RWPE2 (cell line): ENCODE results near the gene AKAP13.
"Not testable (repeated sequence)": the region's sequence is repeated elsewhere in the genome, so short reads cannot be mapped to it uniquely, and the experiment has no call there.

Source experiments
- ATAC-seq: fragments of 200-7000 bp; cut with Tn5 transposase; 3 replicates; pipeline ENCODE4 v1.9.1; 2021; ENCODE audit warnings: low read depth
- DNase-seq: peaks from one replicate; pipeline ENCODE4 v3.0.0-alpha.2; 2020; ENCODE audit warnings: low spot score
- H3K27ac ChIP-seq: fragments of 450-650 bp; 2 replicates; pipeline ENCODE4 v1.5.1; 2017; ENCODE audit warnings: mild to moderate bottlenecking; ENCODE audit not compliant: poor library complexity, severe bottlenecking
- H3K27me3 ChIP-seq: fragments of 250-450 bp; sonication (Bioruptor Pico); 2 replicates; pipeline ENCODE4 v1.5.1; 2021; ENCODE audit warnings: mild to moderate bottlenecking, moderate library complexity; ENCODE audit not compliant: insufficient read depth, poor library complexity, severe bottlenecking
- H3K36me3 ChIP-seq: fragments of 250-450 bp; sonication (Bioruptor Pico); 2 replicates; pipeline ENCODE4 v1.5.1; 2020; ENCODE audit warnings: low read depth, mild to moderate bottlenecking, moderate library complexity
- H3K4me1 ChIP-seq: fragments of 250-450 bp; sonication (Bioruptor Pico); 2 replicates; pipeline ENCODE4 v1.5.1; 2021; ENCODE audit warnings: mild to moderate bottlenecking, moderate library complexity; ENCODE audit not compliant: insufficient read depth, poor library complexity, severe bottlenecking
- H3K4me3 ChIP-seq: fragments of 250-450 bp; sonication (Bioruptor Pico); 2 replicates; pipeline ENCODE4 v1.5.1; 2021; ENCODE audit warnings: mild to moderate bottlenecking, moderate library complexity; ENCODE audit not compliant: severe bottlenecking
- H3K9me3 ChIP-seq: fragments of 250-450 bp; sonication (Bioruptor Pico); 2 replicates; pipeline ENCODE4 v1.5.1; 2021; ENCODE audit warnings: mild to moderate bottlenecking, moderate library complexity; ENCODE audit not compliant: severe bottlenecking
- TF ChIP-seq, protein P1 (sequence below): fragments of 450-650 bp; IDR thresholded peaks from one replicate; pipeline ENCODE4 v1.5.1; 2017; ENCODE audit warnings: mild to moderate bottlenecking, moderate library complexity; ENCODE audit not compliant: poor library complexity, severe bottlenecking

The AKAP13 gene

GRCh38 chr15:85531083-85531482 is 150.7 kb downstream of the AKAP13 start:
- H3K27ac ChIP-seq = no peak overlapping the region
- TF ChIP-seq, protein P1, sequence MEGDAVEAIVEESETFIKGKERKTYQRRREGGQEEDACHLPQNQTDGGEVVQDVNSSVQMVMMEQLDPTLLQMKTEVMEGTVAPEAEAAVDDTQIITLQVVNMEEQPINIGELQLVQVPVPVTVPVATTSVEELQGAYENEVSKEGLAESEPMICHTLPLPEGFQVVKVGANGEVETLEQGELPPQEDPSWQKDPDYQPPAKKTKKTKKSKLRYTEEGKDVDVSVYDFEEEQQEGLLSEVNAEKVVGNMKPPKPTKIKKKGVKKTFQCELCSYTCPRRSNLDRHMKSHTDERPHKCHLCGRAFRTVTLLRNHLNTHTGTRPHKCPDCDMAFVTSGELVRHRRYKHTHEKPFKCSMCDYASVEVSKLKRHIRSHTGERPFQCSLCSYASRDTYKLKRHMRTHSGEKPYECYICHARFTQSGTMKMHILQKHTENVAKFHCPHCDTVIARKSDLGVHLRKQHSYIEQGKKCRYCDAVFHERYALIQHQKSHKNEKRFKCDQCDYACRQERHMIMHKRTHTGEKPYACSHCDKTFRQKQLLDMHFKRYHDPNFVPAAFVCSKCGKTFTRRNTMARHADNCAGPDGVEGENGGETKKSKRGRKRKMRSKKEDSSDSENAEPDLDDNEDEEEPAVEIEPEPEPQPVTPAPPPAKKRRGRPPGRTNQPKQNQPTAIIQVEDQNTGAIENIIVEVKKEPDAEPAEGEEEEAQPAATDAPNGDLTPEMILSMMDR = no peak

DNA sequence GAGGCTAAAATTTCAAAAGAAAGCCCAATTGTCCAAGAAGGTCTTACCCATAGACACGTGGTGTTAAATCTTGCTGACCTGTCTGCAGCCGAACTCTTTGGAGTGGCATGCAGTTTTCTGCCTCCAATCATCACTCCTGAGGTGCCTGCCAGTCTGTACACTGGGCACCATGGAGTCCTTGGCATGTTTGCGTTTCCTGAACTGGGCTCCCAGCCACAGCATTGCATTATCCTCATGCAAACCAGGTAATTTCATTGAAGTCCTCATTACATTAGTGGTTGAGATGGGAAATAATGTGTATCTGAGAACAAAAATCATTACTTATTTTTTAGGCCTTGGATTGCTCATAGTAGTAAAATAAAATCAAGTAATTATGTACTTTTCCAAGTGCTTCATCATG is 152.3 kb downstream of the AKAP13 start:
- no peak for DNase-seq
- peaks cover 50% of the 10 kb centered on the region for H3K36me3 ChIP-seq

More at GRCh38 chr15:85531083-85531482, 150.7 kb downstream of the AKAP13 start:
- ATAC-seq (no peak), DNase-seq (no peak)
- Histone ChIP-seq H3K4me1 (peaks cover 2% of the 10 kb centered on the region), H3K4me3 (no peak overlapping the region), H3K36me3 (peaks cover 57% of the 10 kb centered on the region), H3K9me3 (no peaks in the 10 kb centered on the region), H3K27me3 (no peaks in the 10 kb centered on the region)

GRCh38 chr15:85534031-85534430 is 153.6 kb downstream of the AKAP13 start:
- Histone ChIP-seq H3K36me3 (peaks cover 40% of the 10 kb centered on the region), H3K27me3 (no peaks in the 10 kb centered on the region), H3K4me1 (no peaks in the 10 kb centered on the region), H3K9me3 (no peaks in the 10 kb centered on the region), H3K27ac (no peak overlapping the region), H3K4me3 (no peak overlapping the region)
- DNase-seq (no peak), ATAC-seq (peak; percentile 38; the same call in 1 of the 3 replicates)
- TF ChIP-seq, protein P1 = no peak

More for the DNA sequence above, 152.3 kb downstream of the AKAP13 start:
- TF ChIP-seq, protein P1 = no peak
- Histone ChIP-seq H3K27ac (no peak overlapping the region), H3K4me1 (no peaks in the 10 kb centered on the region), H3K4me3 (no peak overlapping the region), H3K9me3 (no peaks in the 10 kb centered on the region), H3K27me3 (no peaks in the 10 kb centered on the region)
- ATAC-seq = no peak

- H3K27ac ChIP-seq = not testable (repeated sequence)
These were observed 155.3 kb downstream of the AKAP13 start for GRCh38 chr15:85535533-85536330.

GRCh38 chr15:85536341-85536740 is 155.9 kb downstream of the AKAP13 start:
- ATAC-seq (no peak), DNase-seq (no peak)
- no peaks in the 10 kb centered on the region for H3K9me3 ChIP-seq
- H3K4me3 ChIP-seq = no peak overlapping the region
- H3K27me3 ChIP-seq = no peaks in the 10 kb centered on the region
- H3K27ac ChIP-seq = no peak overlapping the region
- TF ChIP-seq, protein P1 = no peak
- H3K36me3 ChIP-seq = peaks cover 31% of the 10 kb centered on the region
- H3K4me1 ChIP-seq = no peaks in the 10 kb centered on the region

More at GRCh38 chr15:85535533-85536330, 155.3 kb downstream of the AKAP13 start:
- H3K4me3 ChIP-seq, H3K4me1 ChIP-seq, ATAC-seq, DNase-seq, H3K27me3 ChIP-seq, H3K9me3 ChIP-seq: not testable (repeated sequence)
- peaks cover 35% of the 10 kb centered on the region for H3K36me3 ChIP-seq
